ENCODE results near the gene ADSL.
"Not testable (repeated sequence)": the region's sequence is repeated elsewhere in the genome, so short reads cannot be mapped to it uniquely, and the experiment has no call there.

ADSL gene

GRCh38 chr22:40346185-40347118 is at the start of gene ADSL:
Gene ADSL, plus strand, starts transcription at chr22:40346500. Its CDS starts 59 bp downstream, at chr22:40346559.
- no peaks in the 10 kb centered on the region for H3K27me3 Mint-ChIP-seq
- peaks cover 44% of the 10 kb centered on the region for H3K4me1 Mint-ChIP-seq
- peak within 1 kb of the TSS; percentile 97 for H3K4me3 Mint-ChIP-seq

DNA sequence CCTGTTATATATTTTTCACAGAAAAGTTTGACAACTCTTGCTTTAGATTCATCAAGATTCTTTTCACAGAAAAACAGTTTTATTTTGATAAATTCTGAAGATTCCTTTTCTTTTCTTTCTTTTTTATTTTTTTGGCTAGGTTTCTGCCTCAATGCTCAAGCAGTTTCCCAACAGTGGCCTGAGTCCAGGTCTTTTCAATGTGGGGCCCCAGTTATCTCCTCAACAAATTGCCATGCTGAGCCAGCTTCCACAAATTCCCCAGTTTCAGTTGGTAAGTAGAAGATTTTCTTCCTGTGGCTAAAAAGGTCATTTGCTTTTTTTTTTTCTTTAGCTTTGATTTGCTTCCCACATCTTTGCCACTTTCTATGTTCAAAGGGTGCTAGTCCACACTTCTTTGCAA is 46.0 kb upstream of the ADSL start:
- H3K4me1 Mint-ChIP-seq: peaks cover 16% of the 10 kb centered on the region
- no peak overlapping the region for H3K4me3 Mint-ChIP-seq
- peaks cover 11% of the 10 kb centered on the region for H3K36me3 Mint-ChIP-seq
- no peaks in the 10 kb centered on the region for H3K27me3 Mint-ChIP-seq
- no peaks in the 10 kb centered on the region for H3K9me3 Mint-ChIP-seq
- H3K27ac Mint-ChIP-seq: peak overlapping the region; percentile 10

More at GRCh38 chr22:40346185-40347118, at the start of gene ADSL:
- Mint-ChIP-seq H3K9me3 (no peaks in the 10 kb centered on the region), H3K27ac (peak within 1 kb of the TSS; percentile 93), H3K36me3 (peaks cover 5% of the 10 kb centered on the region)

DNA sequence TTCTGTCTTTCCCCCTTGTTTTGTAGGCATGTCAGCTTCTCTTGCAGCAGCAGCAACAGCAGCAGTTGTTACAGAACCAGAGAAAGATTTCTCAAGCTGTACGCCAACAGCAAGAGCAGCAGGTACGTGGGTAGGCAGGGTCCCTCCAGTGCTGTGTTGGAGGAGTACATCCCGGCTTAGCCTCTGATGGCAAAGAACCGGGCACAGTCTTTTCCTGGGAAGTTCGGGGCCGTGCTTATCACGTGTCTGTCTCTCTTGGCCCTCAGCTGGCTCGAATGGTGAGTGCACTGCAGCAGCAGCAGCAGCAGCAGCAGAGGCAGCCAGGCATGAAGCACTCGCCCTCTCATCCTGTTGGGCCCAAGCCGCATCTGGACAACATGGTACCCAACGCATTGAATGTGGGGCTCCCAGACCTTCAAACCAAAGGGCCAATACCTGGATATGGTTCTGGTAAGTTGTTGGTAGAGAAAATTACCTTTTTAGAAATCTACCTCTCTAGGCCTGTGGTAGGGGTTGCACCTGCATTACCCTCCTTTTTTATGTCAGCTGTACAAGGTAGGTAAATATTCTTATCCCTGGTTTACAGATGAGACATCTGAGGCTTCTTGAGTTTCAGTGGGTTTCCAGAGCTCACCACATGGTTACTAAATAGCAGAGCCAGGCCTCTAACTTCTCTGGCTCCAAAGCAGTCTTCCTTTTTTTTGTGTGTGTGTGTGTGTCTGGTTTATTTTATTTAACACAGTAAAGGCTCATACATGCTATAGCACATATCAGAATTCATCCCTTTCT is 45.2 kb upstream of the ADSL start:
- no peak overlapping the region for H3K4me3 Mint-ChIP-seq
- no peaks in the 10 kb centered on the region for H3K9me3 Mint-ChIP-seq
- H3K27ac Mint-ChIP-seq: no peak overlapping the region
- no peaks in the 10 kb centered on the region for H3K27me3 Mint-ChIP-seq
- peaks cover 19% of the 10 kb centered on the region for H3K4me1 Mint-ChIP-seq
- peaks cover 10% of the 10 kb centered on the region for H3K36me3 Mint-ChIP-seq

DNA sequence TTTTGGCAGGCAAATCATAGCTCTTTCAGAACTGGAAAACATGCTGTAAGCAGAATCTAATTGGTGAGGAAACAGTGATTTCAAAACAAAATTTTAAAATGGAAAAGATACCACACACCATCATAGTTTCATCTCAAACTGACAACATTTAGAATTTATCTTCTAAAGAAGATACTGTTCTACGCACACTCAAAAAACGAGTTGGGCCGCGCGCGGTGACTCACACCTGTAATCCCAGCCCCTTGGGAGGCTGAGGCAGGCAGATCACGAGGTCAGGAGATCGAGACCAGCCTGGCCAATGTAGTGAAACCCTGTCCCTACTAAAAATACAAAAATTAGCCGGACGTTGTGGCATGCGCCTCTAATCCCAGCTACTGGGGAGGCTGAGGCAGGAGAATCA is 44.2 kb upstream of the ADSL start:
- Mint-ChIP-seq H3K27ac (no peak overlapping the region), H3K4me1 (peaks cover 22% of the 10 kb centered on the region), H3K27me3 (no peaks in the 10 kb centered on the region), H3K4me3 (no peak overlapping the region), H3K36me3 (peaks cover 10% of the 10 kb centered on the region), H3K9me3 (no peaks in the 10 kb centered on the region)

DNA sequence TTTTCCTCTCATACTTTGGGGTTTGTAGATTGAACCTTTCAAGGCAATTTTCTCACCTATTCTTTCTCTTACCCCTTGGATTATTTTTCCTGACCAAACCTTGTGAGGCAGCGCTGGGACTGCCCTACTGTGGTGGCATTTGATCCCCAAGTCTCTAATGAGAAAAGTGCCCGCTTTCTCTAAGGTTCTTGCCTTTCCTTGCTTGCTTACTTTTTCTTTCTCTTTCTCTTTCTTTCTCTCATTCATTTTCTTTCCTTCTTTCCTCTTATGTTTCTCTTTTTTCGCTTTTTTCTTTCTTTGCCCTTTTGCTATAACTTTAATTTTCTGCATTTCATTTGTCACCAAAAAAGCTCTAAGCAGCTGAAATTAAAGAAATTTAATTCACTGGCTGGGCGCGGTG is 40.7 kb upstream of the ADSL start:
- H3K27me3 Mint-ChIP-seq: no peaks in the 10 kb centered on the region
- H3K4me1 Mint-ChIP-seq: peaks cover 43% of the 10 kb centered on the region
- H3K27ac Mint-ChIP-seq: peak overlapping the region; percentile 63
- no peaks in the 10 kb centered on the region for H3K9me3 Mint-ChIP-seq
- no peak overlapping the region for H3K4me3 Mint-ChIP-seq
- peaks cover 19% of the 10 kb centered on the region for H3K36me3 Mint-ChIP-seq

DNA sequence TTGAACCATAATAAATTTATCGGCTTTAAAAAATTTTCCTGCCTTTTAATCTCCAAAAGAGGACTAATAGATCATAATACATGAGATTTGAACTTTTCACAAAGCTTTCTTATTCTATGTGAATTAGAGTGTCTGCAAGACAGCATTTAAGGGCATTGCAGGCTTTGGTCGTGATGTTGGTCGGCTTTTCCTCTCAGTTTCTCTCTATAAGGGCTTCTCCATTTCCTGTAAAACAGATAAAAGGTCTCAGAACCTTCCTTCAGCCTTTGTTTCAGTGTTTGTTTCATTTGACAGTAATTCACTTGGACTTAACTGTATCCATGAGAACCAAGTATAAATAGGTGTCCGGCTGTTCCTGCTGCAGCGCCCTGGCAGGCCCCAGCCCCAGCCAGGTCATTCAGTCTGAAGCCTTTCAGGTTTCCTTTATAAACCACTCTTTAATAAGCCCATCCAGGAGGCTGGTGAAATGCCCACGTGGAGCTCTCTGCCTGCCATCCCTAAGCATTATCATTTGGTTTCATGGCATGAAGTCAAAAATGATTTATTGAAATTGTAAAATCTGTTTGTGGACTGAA is 37.2 kb upstream of the ADSL start:
- Mint-ChIP-seq H3K4me1 (peaks cover 50% of the 10 kb centered on the region), H3K4me3 (no peak overlapping the region), H3K36me3 (peaks cover 28% of the 10 kb centered on the region), H3K27me3 (no peaks in the 10 kb centered on the region), H3K27ac (peak overlapping the region; percentile 93), H3K9me3 (no peaks in the 10 kb centered on the region)

DNA sequence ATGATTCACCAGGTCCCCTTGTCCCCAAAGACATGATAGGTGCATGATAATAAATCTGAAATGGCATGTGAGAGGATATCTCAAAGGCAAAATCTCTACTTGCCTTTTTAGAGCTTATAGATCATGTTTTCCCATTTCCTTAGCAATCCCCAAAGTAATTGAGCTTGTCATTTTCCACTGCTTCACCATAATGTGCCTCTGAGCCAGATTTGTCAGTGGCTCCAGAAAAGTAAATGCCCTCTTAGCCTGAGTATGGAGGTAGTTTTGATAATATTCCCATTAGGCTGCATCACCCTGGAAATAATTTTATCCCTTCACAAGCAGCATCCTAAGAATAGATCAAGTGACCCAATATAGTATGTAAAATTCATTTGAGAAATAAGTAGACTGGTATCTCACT is 36.7 kb upstream of the ADSL start:
- Mint-ChIP-seq H3K27me3 (no peaks in the 10 kb centered on the region), H3K9me3 (no peaks in the 10 kb centered on the region), H3K4me1 (peaks cover 53% of the 10 kb centered on the region), H3K36me3 (peaks cover 33% of the 10 kb centered on the region), H3K4me3 (no peak overlapping the region), H3K27ac (peak overlapping the region; percentile 72)

DNA sequence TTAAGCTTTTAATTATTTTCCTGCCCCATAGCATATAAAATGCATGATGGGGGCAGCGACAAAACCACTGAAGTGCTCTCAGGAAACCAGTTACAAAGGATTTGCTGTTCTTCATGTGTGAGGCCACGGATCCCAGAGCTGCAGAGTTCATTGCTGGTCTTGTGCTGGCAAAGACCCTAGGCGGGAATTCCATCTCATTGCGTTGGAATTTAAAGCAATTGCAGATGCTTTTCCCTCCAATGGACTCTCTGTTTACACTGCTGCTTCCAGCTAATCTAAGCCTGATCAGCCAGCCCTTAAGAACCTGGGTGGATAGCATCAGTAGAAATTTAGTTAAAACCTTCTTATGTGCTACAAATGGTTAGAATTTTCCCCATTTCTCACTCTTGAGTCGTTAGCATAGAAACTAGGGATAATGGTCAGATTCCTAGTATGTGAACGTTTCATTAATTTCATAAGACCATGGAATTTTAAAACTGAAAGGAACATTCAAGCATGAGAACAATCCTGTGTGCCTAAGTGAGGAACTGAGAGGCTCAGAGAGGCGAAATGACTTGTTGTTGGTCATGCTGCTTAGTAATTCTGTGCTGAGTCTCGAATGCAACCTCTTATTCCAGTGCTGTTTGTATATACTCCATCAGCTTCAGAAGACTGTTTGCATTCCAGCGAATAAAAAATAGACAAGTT is 36.1 kb upstream of the ADSL start:
- Mint-ChIP-seq H3K27me3 (no peaks in the 10 kb centered on the region), H3K27ac (peak overlapping the region; percentile 51), H3K4me3 (no peak overlapping the region), H3K9me3 (no peaks in the 10 kb centered on the region), H3K4me1 (peaks cover 53% of the 10 kb centered on the region), H3K36me3 (peaks cover 34% of the 10 kb centered on the region)

GRCh38 chr22:40310768-40311120 is 35.6 kb upstream of the ADSL start:
- H3K27me3 Mint-ChIP-seq: no peaks in the 10 kb centered on the region
- H3K27ac Mint-ChIP-seq: peak overlapping the region; percentile 51
- no peaks in the 10 kb centered on the region for H3K9me3 Mint-ChIP-seq
- H3K4me1 Mint-ChIP-seq: peaks cover 54% of the 10 kb centered on the region
- H3K36me3 Mint-ChIP-seq: peaks cover 35% of the 10 kb centered on the region
- H3K4me3 Mint-ChIP-seq: no peak overlapping the region

DNA sequence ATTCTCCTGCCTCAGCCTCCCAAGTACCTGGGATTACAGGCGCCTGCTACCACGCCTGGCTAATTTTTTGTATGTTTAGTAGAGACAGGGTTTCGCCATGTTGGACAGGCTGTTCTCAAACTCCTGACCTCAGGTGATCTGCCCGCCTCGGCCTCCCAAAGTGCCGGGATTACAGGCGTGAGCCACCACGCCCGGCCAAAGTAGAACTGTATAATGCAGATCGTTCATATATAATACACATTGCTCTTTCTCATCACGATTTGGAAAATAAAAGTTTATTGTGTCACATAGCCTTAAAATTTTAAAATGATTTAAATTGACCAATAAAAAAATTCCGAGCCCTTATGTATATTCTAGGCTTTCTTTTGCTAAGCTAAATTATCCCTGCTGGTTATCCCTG is 34.7 kb upstream of the ADSL start:
- H3K36me3 Mint-ChIP-seq: peaks cover 39% of the 10 kb centered on the region
- H3K4me1 Mint-ChIP-seq: peaks cover 55% of the 10 kb centered on the region
- not testable (repeated sequence) for H3K27me3 Mint-ChIP-seq, H3K4me3 Mint-ChIP-seq, H3K9me3 Mint-ChIP-seq, H3K27ac Mint-ChIP-seq

- Mint-ChIP-seq H3K27me3 (no peaks in the 10 kb centered on the region), H3K4me1 (peaks cover 57% of the 10 kb centered on the region), H3K4me3 (no peak overlapping the region), H3K36me3 (peaks cover 43% of the 10 kb centered on the region), H3K9me3 (no peaks in the 10 kb centered on the region), H3K27ac (no peak overlapping the region)
These were observed 34.2 kb upstream of the ADSL start for GRCh38 chr22:40312050-40312449.

DNA sequence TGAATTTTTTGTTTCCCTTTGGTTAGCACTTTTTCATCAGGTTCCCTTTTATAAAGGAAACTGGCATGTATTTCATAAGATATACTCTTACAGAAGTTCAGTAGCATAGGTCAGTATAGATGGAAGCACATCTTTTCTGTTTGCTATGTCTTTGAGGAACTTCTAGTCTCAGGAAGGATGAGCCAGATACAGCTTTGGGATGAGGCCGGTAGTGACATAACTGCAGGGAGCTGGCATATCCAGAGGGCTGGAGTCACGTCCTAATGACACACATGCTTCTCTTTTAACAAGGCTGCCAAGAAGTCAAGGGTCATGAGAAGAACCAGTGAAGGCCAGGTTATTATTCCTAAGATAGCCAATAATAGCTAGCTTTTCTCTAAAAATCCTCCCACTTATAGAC is 33.3 kb upstream of the ADSL start:
- H3K4me1 Mint-ChIP-seq: peaks cover 53% of the 10 kb centered on the region
- no peak overlapping the region for H3K4me3 Mint-ChIP-seq
- H3K27me3 Mint-ChIP-seq: no peaks in the 10 kb centered on the region
- peak overlapping the region; percentile 47 for H3K27ac Mint-ChIP-seq
- peaks cover 44% of the 10 kb centered on the region for H3K36me3 Mint-ChIP-seq
- no peaks in the 10 kb centered on the region for H3K9me3 Mint-ChIP-seq

GRCh38 chr22:40314041-40314440 is 32.3 kb upstream of the ADSL start:
- Mint-ChIP-seq H3K4me3 (no peak overlapping the region), H3K36me3 (peaks cover 40% of the 10 kb centered on the region), H3K4me1 (peaks cover 42% of the 10 kb centered on the region), H3K27me3 (no peaks in the 10 kb centered on the region), H3K27ac (peak overlapping the region; percentile 71), H3K9me3 (no peaks in the 10 kb centered on the region)

DNA sequence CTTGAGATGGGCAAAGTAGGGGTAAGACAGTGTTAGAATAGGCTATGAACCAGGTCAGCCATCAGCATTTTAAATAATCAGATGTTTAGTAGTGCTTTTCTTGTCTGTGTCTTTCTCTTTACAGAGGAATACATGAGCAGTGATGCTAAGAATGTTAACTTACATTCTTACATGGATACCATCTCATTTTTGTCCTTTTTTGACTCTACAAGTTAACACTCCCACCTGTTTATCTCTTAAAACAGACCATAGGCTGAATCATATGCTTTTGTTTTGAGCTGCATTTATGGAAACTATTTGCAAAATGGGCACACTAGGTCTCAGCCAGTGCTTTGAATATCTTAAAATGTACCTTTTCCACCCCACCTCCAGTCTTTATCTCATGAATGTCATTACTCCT is 25.6 kb upstream of the ADSL start:
- H3K27me3 Mint-ChIP-seq: no peaks in the 10 kb centered on the region
- H3K36me3 Mint-ChIP-seq: peaks cover 34% of the 10 kb centered on the region
- H3K9me3 Mint-ChIP-seq: no peaks in the 10 kb centered on the region
- H3K4me3 Mint-ChIP-seq: no peak overlapping the region
- H3K4me1 Mint-ChIP-seq: peaks cover 66% of the 10 kb centered on the region
- H3K27ac Mint-ChIP-seq: peak overlapping the region; percentile 62

DNA sequence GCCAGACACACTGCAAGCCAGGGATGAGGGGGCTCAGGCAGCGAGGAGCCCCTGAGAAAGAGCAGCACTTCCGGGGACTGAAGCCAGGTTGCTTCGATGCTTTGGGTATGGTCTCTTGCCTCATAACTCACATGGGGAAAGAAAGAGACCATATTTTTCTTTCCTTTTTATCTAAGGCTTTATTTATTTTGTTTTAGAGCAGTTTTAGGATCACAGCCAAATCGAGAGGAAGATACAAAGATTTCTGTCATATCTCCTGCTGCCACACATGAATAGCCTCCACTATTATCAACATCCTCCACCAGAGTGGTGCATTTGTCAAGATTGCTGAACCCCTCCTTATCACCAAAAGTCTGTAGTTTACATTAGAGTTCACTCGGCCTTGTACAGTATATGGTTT is 24.3 kb upstream of the ADSL start:
- H3K27ac Mint-ChIP-seq: peak overlapping the region; percentile 3
- H3K9me3 Mint-ChIP-seq: no peaks in the 10 kb centered on the region
- no peaks in the 10 kb centered on the region for H3K27me3 Mint-ChIP-seq
- H3K36me3 Mint-ChIP-seq: peaks cover 25% of the 10 kb centered on the region
- peaks cover 68% of the 10 kb centered on the region for H3K4me1 Mint-ChIP-seq
- H3K4me3 Mint-ChIP-seq: no peak overlapping the region
